HG03469 (cell line): Measurements from ENCODE around the gene OR2W1.

Source experiments
- ATAC-seq: cut with Tn5 transposase; IDR thresholded peaks from one replicate; pipeline ENCODE4 v1.9.1; 2021; ENCODE audit warnings: mild to moderate bottlenecking, moderate library complexity, moderate number of reproducible peaks; ENCODE audit not compliant: unreplicated experiment

OR2W1 gene

GRCh38 chr6:29005183-29005885 is 39.6 kb downstream of the OR2W1 start, which contains the start of gene ZNF311:
Gene ZNF311, minus strand, starts transcription at chr6:29005315. Its CDS starts 1,361 bp downstream, at chr6:29003954.
- ATAC-seq, result no peak

GRCh38 chr6:28996844-28997510 is 48.0 kb downstream of the OR2W1 start:
- ATAC-seq, result no peak

GRCh38 chr6:28995093-28995650 is 49.8 kb downstream of the OR2W1 start:
- no peak for ATAC-seq
